GM12878 (cell line): ENCODE results near the gene LDB2.

ENCODE experiments used
- ATF2 ChIP-seq: IDR thresholded peaks from 2 replicates; pipeline ENCODE4 v1.6.1; 2012; ENCODE audit warnings: low read length, inconsistent platforms
- ATF3 ChIP-seq: IDR thresholded peaks from 2 replicates; pipeline ENCODE4 v1.6.1; 2011; ENCODE audit warnings: low read depth, mild to moderate bottlenecking, low read length, moderate library complexity, borderline replicate concordance; ENCODE audit errors: extremely low read depth
- BRCA1 ChIP-seq: IDR thresholded peaks from 2 replicates; pipeline ENCODE4 v1.6.1; 2011; ENCODE audit warnings: low read depth, low read length, improper control_type of control experiment
- CEBPB ChIP-seq, 2 experiments: fragments of 150-350 bp in 1 of 2; IDR thresholded peaks; 2 replicates each; pipeline ENCODE4 v1.6.1; 2012 to 2014; ENCODE audit warnings: low read depth in 2 of 2, low read length in 2 of 2, borderline replicate concordance in 1 of 2, inconsistent platforms in 1 of 2
- CTCF ChIP-seq, 3 experiments: IDR thresholded peaks in 2 of 3; conservative IDR thresholded peaks in 1 of 3; 2 replicates each; pipeline ENCODE4 v1.5.1; 2011; ENCODE audit warnings: low read depth in 3 of 3, low read length in 3 of 3, mild to moderate bottlenecking in 3 of 3, control low read depth in 2 of 3, moderate library complexity in 2 of 3, inconsistent platforms in 1 of 3, mixed read lengths in 1 of 3; ENCODE audit not compliant: control insufficient read depth in 2 of 3, insufficient read depth in 1 of 3; ENCODE audit errors: extremely low read depth in 1 of 3
- NFYB ChIP-seq: IDR thresholded peaks from 2 replicates; pipeline ENCODE4 v1.6.1; 2011; ENCODE audit warnings: low read depth, mild to moderate bottlenecking, low read length, improper control_type of control experiment, moderate library complexity; ENCODE audit not compliant: insufficient read depth
- POLR2A ChIP-seq: IDR thresholded peaks from 2 replicates; pipeline ENCODE4 v1.6.1; 2011; ENCODE audit warnings: low read depth, mild to moderate bottlenecking, low read length
- POU2F2 ChIP-seq: IDR thresholded peaks from 3 replicates; pipeline ENCODE4 v1.6.1; 2011; ENCODE audit warnings: low read depth, mild to moderate bottlenecking, low read length, borderline replicate concordance
- REST ChIP-seq: IDR thresholded peaks from 2 replicates; pipeline ENCODE4 v1.6.1; 2012; ENCODE audit warnings: mild to moderate bottlenecking, low read depth, low read length
- SMC3 ChIP-seq: IDR thresholded peaks from 2 replicates; pipeline ENCODE4 v1.6.1; 2011; ENCODE audit warnings: low read length, improper control_type of control experiment, borderline replicate concordance
- STAT1 ChIP-seq: fragments of 450-650 bp; conservative IDR thresholded peaks from 2 replicates; pipeline ENCODE4 v1.6.1; 2014; ENCODE audit warnings: antibody characterized with exemption, mild to moderate bottlenecking
- YY1 ChIP-seq: IDR thresholded peaks from 2 replicates; pipeline ENCODE4 v1.6.1; 2011; ENCODE audit warnings: low read depth, mild to moderate bottlenecking, low read length
- TF ChIP-seq, protein P1 (sequence below): fragments of 450-650 bp; IDR thresholded peaks from 2 replicates; pipeline ENCODE4 v1.6.1; 2017; ENCODE audit warnings: mild to moderate bottlenecking
- TF ChIP-seq, protein P2 (sequence below): fragments of 450-650 bp; IDR thresholded peaks from 2 replicates; pipeline ENCODE4 v1.6.1; 2016; ENCODE audit warnings: mild to moderate bottlenecking, moderate library complexity, borderline replicate concordance

DNA sequence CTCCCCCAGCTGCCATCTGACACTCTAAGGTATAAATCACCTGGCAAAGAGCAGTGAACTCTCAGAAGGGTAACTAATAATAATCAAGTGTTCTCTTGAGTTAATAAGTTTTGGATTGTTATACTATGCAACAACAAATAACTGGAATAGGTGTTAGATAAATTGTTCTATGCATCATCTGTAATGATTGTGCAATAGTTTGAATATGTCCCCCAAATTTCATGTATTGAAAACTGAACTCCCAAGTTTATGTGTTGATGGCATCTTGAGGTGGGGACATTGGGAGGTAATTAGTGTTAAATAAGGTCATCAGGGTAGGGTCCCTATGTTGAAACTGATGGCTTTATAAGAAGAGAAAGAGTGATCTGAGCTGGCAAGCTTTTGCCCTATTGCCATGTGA lies 399.5 kb downstream of the LDB2 start:
- TF ChIP-seq SMC3 (no peak), ATF2 (no peak), CTCF (IDR thresholded peaks at IDR 0.05 in 2 of 3, conservative IDR thresholded peaks at IDR 0.05 in 1 of 3; ENCODE audit: control insufficient read depth in 2 of 3, extremely low read depth in 1 of 3, insufficient read depth in 1 of 3, low read depth in 3 of 3, low read length in 3 of 3) (no peak), ATF3 (no peak), POU2F2 (no peak), REST (no peak), YY1 (no peak), NFYB (no peak), POLR2A (no peak), CEBPB (IDR thresholded peaks at IDR 0.05; ENCODE audit: borderline replicate concordance in 1 of 2, low read depth in 2 of 2, low read length in 2 of 2) (no peak), STAT1 (no peak), BRCA1 (no peak)
- TF ChIP-seq, protein P1, sequence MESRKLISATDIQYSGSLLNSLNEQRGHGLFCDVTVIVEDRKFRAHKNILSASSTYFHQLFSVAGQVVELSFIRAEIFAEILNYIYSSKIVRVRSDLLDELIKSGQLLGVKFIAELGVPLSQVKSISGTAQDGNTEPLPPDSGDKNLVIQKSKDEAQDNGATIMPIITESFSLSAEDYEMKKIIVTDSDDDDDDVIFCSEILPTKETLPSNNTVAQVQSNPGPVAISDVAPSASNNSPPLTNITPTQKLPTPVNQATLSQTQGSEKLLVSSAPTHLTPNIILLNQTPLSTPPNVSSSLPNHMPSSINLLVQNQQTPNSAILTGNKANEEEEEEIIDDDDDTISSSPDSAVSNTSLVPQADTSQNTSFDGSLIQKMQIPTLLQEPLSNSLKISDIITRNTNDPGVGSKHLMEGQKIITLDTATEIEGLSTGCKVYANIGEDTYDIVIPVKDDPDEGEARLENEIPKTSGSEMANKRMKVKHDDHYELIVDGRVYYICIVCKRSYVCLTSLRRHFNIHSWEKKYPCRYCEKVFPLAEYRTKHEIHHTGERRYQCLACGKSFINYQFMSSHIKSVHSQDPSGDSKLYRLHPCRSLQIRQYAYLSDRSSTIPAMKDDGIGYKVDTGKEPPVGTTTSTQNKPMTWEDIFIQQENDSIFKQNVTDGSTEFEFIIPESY: no peak
- TF ChIP-seq, protein P2, sequence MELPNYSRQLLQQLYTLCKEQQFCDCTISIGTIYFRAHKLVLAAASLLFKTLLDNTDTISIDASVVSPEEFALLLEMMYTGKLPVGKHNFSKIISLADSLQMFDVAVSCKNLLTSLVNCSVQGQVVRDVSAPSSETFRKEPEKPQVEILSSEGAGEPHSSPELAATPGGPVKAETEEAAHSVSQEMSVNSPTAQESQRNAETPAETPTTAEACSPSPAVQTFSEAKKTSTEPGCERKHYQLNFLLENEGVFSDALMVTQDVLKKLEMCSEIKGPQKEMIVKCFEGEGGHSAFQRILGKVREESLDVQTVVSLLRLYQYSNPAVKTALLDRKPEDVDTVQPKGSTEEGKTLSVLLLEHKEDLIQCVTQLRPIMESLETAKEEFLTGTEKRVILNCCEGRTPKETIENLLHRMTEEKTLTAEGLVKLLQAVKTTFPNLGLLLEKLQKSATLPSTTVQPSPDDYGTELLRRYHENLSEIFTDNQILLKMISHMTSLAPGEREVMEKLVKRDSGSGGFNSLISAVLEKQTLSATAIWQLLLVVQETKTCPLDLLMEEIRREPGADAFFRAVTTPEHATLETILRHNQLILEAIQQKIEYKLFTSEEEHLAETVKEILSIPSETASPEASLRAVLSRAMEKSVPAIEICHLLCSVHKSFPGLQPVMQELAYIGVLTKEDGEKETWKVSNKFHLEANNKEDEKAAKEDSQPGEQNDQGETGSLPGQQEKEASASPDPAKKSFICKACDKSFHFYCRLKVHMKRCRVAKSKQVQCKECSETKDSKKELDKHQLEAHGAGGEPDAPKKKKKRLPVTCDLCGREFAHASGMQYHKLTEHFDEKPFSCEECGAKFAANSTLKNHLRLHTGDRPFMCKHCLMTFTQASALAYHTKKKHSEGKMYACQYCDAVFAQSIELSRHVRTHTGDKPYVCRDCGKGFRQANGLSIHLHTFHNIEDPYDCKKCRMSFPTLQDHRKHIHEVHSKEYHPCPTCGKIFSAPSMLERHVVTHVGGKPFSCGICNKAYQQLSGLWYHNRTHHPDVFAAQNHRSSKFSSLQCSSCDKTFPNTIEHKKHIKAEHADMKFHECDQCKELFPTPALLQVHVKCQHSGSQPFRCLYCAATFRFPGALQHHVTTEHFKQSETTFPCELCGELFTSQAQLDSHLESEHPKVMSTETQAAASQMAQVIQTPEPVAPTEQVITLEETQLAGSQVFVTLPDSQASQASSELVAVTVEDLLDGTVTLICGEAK: no peak
